Activated T-cell treated with anti-CD3 and anti-CD28 coated beads for 24 hours (primary cell): ENCODE measurements around the gene SPG21.

Experiments
- DNase-seq: peaks from one replicate; pipeline ENCODE4 v3.0.0-alpha.2; 2020; ENCODE audit warnings: low read depth

SPG21 gene

GRCh38 chr15:64938192-64938591 lies 51.5 kb downstream of the SPG21 start:
- no peak for DNase-seq

- DNase-seq = no peak
These were observed 55.7 kb downstream of the SPG21 start for GRCh38 chr15:64934023-64934422.

- DNase-seq = no peak
These were observed 58.3 kb downstream of the SPG21 start for GRCh38 chr15:64931381-64931780.

- no peak for DNase-seq
These were observed 58.8 kb downstream of the SPG21 start for GRCh38 chr15:64930778-64931371.

- no peak for DNase-seq
These were observed 59.6 kb downstream of the SPG21 start for GRCh38 chr15:64930019-64930652.

GRCh38 chr15:64928626-64929220 lies 61.0 kb downstream of the SPG21 start:
- DNase-seq = no peak

- DNase-seq = no peak
These were observed 63.1 kb downstream of the SPG21 start for GRCh38 chr15:64926661-64927060.

GRCh38 chr15:64925335-64926330 lies 64.1 kb downstream of the SPG21 start:
- no peak for DNase-seq

- no peak for DNase-seq
These were observed 66.2 kb downstream of the SPG21 start for GRCh38 chr15:64923546-64923945.

- DNase-seq = no peak
These were observed 68.0 kb downstream of the SPG21 start for GRCh38 chr15:64921711-64922110.

- no peak for DNase-seq
These were observed 70.0 kb downstream of the SPG21 start for GRCh38 chr15:64919721-64920120.

GRCh38 chr15:64917211-64917610 lies 72.5 kb downstream of the SPG21 start:
- no peak for DNase-seq

- no peak for DNase-seq
These were observed 73.3 kb downstream of the SPG21 start for GRCh38 chr15:64916365-64916764.

GRCh38 chr15:64915518-64916227 lies 74.0 kb downstream of the SPG21 start:
- no peak for DNase-seq
